NCI-H510A treated with DMSO at 0.1 percent for 48 hours (cell line): ENCODE results near the gene CPNE5.

ENCODE experiments used
- DNase-seq: peaks from one replicate; lab custom pipeline; 2025; lab: John Stamatoyannopoulos, UW

CPNE5 gene

GRCh38 chr6:36838896-36839748 is at the start of gene CPNE5:
TSS of gene CPNE5 (minus strand) at chr6:36839444. CDS start at chr6:36839377, 67 bp downstream.
- DNase-seq, result no peak

GRCh38 chr6:36888115-36888643 is 48.9 kb upstream of the CPNE5 start:
- no peak for DNase-seq

- no peak for DNase-seq
Observed at GRCh38 chr6:36886950-36887618, 47.8 kb upstream of the CPNE5 start.

- peak; percentile 98 for DNase-seq
Observed at GRCh38 chr6:36885461-36886401, 46.5 kb upstream of the CPNE5 start, which contains the start of gene C6orf89. TSS of gene C6orf89 (plus strand) at chr6:36885952. CDS start at chr6:36899445, 13,493 bp downstream.

- no peak for DNase-seq
Observed at GRCh38 chr6:36884610-36885009, 45.4 kb upstream of the CPNE5 start.

GRCh38 chr6:36875250-36875633 is 36.0 kb upstream of the CPNE5 start:
- DNase-seq, result no peak

- peak; percentile 99 for DNase-seq
Observed at GRCh38 chr6:36874443-36875249, 35.4 kb upstream of the CPNE5 start, which contains the start of gene PPIL1. TSS of gene PPIL1 (minus strand) at chr6:36874803. CDS start at chr6:36874772, 31 bp downstream.

- no peak for DNase-seq
Observed at GRCh38 chr6:36873612-36874442, 34.6 kb upstream of the CPNE5 start.

- DNase-seq, result no peak
Observed at GRCh38 chr6:36873115-36873514, 33.9 kb upstream of the CPNE5 start.

GRCh38 chr6:36871686-36872085 is 32.4 kb upstream of the CPNE5 start:
- DNase-seq, result no peak

- no peak for DNase-seq
Observed at GRCh38 chr6:36867471-36868224, 28.4 kb upstream of the CPNE5 start.

GRCh38 chr6:36865835-36866234 is 26.6 kb upstream of the CPNE5 start:
- no peak for DNase-seq

- DNase-seq, result no peak
Observed at GRCh38 chr6:36863670-36864540, 24.7 kb upstream of the CPNE5 start.

GRCh38 chr6:36862848-36863382 is 23.7 kb upstream of the CPNE5 start:
- DNase-seq, result no peak

- no peak for DNase-seq
Observed at GRCh38 chr6:36862164-36862847, 23.1 kb upstream of the CPNE5 start.

- DNase-seq, result no peak
Observed at GRCh38 chr6:36860126-36860525, 20.9 kb upstream of the CPNE5 start.

- no peak for DNase-seq
Observed at GRCh38 chr6:36858407-36858981, 19.2 kb upstream of the CPNE5 start.
